GM18951 (cell line): ENCODE results near the gene DCTN3.

Experiments used
- POLR2A ChIP-seq: IDR thresholded peaks from 4 replicates; pipeline ENCODE4 v1.6.1; 2011; ENCODE audit warnings: mild to moderate bottlenecking; ENCODE audit not compliant: insufficient read length, insufficient read depth; ENCODE audit errors: extremely low read depth
- in situ Hi-C: fragments of 300-500 bp; cut with MboI; formaldehyde crosslinking; loops from one replicate; pipeline ENCODE4 v1.12.0; 2022; ENCODE audit warnings: low sequenced_read_pairs, mixed read lengths, inconsistent platforms; ENCODE audit not compliant: unreplicated experiment

The DCTN3 gene

GRCh38 chr9:34599546-34599945 is 20.7 kb downstream of the DCTN3 start:
- in situ Hi-C loops, result loop anchor here (10.0 kb wide), 1 partner anchor 165 kb away; no protein-coding TSS in a partner anchor

GRCh38 chr9:34594177-34594576 is 26.1 kb downstream of the DCTN3 start:
- in situ Hi-C loops, result loop anchor here (10.0 kb wide), 1 partner anchor 159 kb away; no protein-coding TSS in a partner anchor
- TF ChIP-seq POLR2A, result no peak

More at GRCh38 chr9:34599546-34599945, 20.7 kb downstream of the DCTN3 start:
- no peak for TF ChIP-seq POLR2A

GRCh38 chr9:34592895-34593601 is 27.2 kb downstream of the DCTN3 start:
- TF ChIP-seq POLR2A, result no peak
- in situ Hi-C loops, result loop anchor here (10.0 kb wide), 1 partner anchor 158 kb away; no protein-coding TSS in a partner anchor

GRCh38 chr9:34591917-34592866 is 28.1 kb downstream of the DCTN3 start:
- no peak for TF ChIP-seq POLR2A
- in situ Hi-C loops, result loop anchor here (10.0 kb wide), 1 partner anchor 157 kb away; no protein-coding TSS in a partner anchor

- in situ Hi-C loops, result loop anchor here (10.0 kb wide), 1 partner anchor 157 kb away; no protein-coding TSS in a partner anchor
- TF ChIP-seq POLR2A, result no peak
Measured at GRCh38 chr9:34591248-34591916, 28.9 kb downstream of the DCTN3 start.

- TF ChIP-seq POLR2A, result no peak
- in situ Hi-C loops, result loop anchor here (10.0 kb wide), 1 partner anchor 156 kb away; no protein-coding TSS in a partner anchor
Measured at GRCh38 chr9:34590381-34591247, 29.7 kb downstream of the DCTN3 start.

GRCh38 chr9:34589636-34590380 is 30.5 kb downstream of the DCTN3 start, which contains the start of gene CNTFR:
TSS of gene CNTFR (minus strand) at chr9:34589724. CDS start at chr9:34568981, 20,743 bp downstream.
- TF ChIP-seq POLR2A, result no peak
- in situ Hi-C loops, result loop anchor here (10.0 kb wide), 1 partner anchor 155 kb away; no protein-coding TSS in a partner anchor

GRCh38 chr9:34588671-34589635 is 31.3 kb downstream of the DCTN3 start:
- in situ Hi-C loops, result no loop called here
- no peak for TF ChIP-seq POLR2A

GRCh38 chr9:34587271-34587670 is 33.0 kb downstream of the DCTN3 start:
- no peak for TF ChIP-seq POLR2A
- in situ Hi-C loops, result no loop called here

- no peak for TF ChIP-seq POLR2A
- in situ Hi-C loops, result no loop called here
Measured at GRCh38 chr9:34585946-34586669, 34.2 kb downstream of the DCTN3 start.
